Lower lobe of right lung (tissue), 2 donors: ENCODE data around the gene DENR. TPM values are rescaled to one million over a fixed set of nuclear protein-coding genes. Genes with fewer than 3 reads are reported as not detected.

Experiments
- ATAC-seq, 2 donors: fragments of 200-7000 bp; cut with Tn5 transposase; one replicate each; pipeline ENCODE4 v1.9.1; 2020 to 2022; ENCODE audit warnings: mild to moderate bottlenecking in 2 of 2, moderate library complexity in 2 of 2
- DNase-seq: peaks from one replicate; pipeline ENCODE4 v3.0.0-alpha.2; 2020
- H3K27ac ChIP-seq: fragments of 200-600 bp; one replicate; pipeline ENCODE4 v1.8.0; 2022
- H3K27me3 ChIP-seq: fragments of 200-600 bp; one replicate; pipeline ENCODE4 v1.8.0; 2022; ENCODE audit warnings: low read depth
- H3K36me3 ChIP-seq: fragments of 200-600 bp; one replicate; pipeline ENCODE4 v1.8.0; 2022; ENCODE audit warnings: mild to moderate bottlenecking
- H3K4me1 ChIP-seq: fragments of 200-600 bp; one replicate; pipeline ENCODE4 v1.8.0; 2022
- H3K4me3 ChIP-seq: fragments of 200-600 bp; one replicate; pipeline ENCODE4 v1.8.0; 2022; ENCODE audit warnings: mild to moderate bottlenecking
- H3K9me3 ChIP-seq: fragments of 200-600 bp; one replicate; pipeline ENCODE4 v1.8.0; 2022
- CTCF ChIP-seq: fragments of 200-600 bp; IDR thresholded peaks from one replicate; pipeline ENCODE4 v1.8.0; 2022; ENCODE audit warnings: antibody characterized with exemption, mild to moderate bottlenecking
- intact Hi-C: fragments of 100-400 bp; cut with DNase I; formaldehyde crosslinking; loops from one replicate; pipeline ENCODE4 v1.11.0; 2022
- total RNA-seq: library from RNA; stranded (reverse); fragmentation: NEBNext Ultra II Directional; extraction: Animal tissue kit (Norgen Biotek cat#: 25700); gene quantifications from one replicate; pipeline ENCODE4 v1.2.1, GENCODE V29; 2021
- donor health status: DM: no; HTN: yes; CAD: no; lungs with severe emphysema.

Gene DENR
- total RNA-seq, 1 donor from 2014 or later, result 30.9 TPM

GRCh38 chr12:122807651-122808050, 55.0 kb downstream of the DENR start:
- Histone ChIP-seq H3K4me3 (no peak overlapping the region), H3K27me3 (no peaks in the 10 kb centered on the region), H3K27ac (no peak overlapping the region), H3K4me1 (no peaks in the 10 kb centered on the region), H3K9me3 (no peaks in the 10 kb centered on the region), H3K36me3 (no peaks in the 10 kb centered on the region)
- ATAC-seq (no peak), DNase-seq (no peak)
- intact Hi-C loops, result no loop called here
- TF ChIP-seq CTCF, result no peak

GRCh38 chr12:122811777-122812176, 59.2 kb downstream of the DENR start:
- Histone ChIP-seq H3K27me3 (no peaks in the 10 kb centered on the region), H3K27ac (no peak overlapping the region), H3K9me3 (no peaks in the 10 kb centered on the region), H3K36me3 (no peaks in the 10 kb centered on the region), H3K4me1 (no peaks in the 10 kb centered on the region), H3K4me3 (no peak overlapping the region)
- DNase-seq (no peak), ATAC-seq (no peak)
- no peak for TF ChIP-seq CTCF
- intact Hi-C loops, result no loop called here

GRCh38 chr12:122813310-122813713, 60.7 kb downstream of the DENR start:
- no peaks in the 10 kb centered on the region for H3K4me1 ChIP-seq
- H3K4me3 ChIP-seq, result no peak overlapping the region
- H3K9me3 ChIP-seq, result no peaks in the 10 kb centered on the region
- H3K27ac ChIP-seq, result no peak overlapping the region
- TF ChIP-seq CTCF, result no peak
- ATAC-seq (no peak), DNase-seq (no peak)
- H3K36me3 ChIP-seq, result no peaks in the 10 kb centered on the region
- intact Hi-C loops, result no loop called here
- no peaks in the 10 kb centered on the region for H3K27me3 ChIP-seq

- intact Hi-C loops, result no loop called here
- DNase-seq (no peak), ATAC-seq (no peak)
- no peak for TF ChIP-seq CTCF
- no peaks in the 10 kb centered on the region for H3K27me3 ChIP-seq
- H3K9me3 ChIP-seq, result no peaks in the 10 kb centered on the region
- no peaks in the 10 kb centered on the region for H3K36me3 ChIP-seq
- no peaks in the 10 kb centered on the region for H3K4me1 ChIP-seq
- H3K4me3 ChIP-seq, result no peak overlapping the region
- no peak overlapping the region for H3K27ac ChIP-seq
Measured at GRCh38 chr12:122819209-122819785, 66.7 kb downstream of the DENR start.

- TF ChIP-seq CTCF, result no peak
- DNase-seq (no peak), ATAC-seq (no peak)
- no peak overlapping the region for H3K27ac ChIP-seq
- H3K9me3 ChIP-seq, result no peaks in the 10 kb centered on the region
- H3K27me3 ChIP-seq, result no peaks in the 10 kb centered on the region
- H3K4me3 ChIP-seq, result no peak overlapping the region
- H3K36me3 ChIP-seq, result no peaks in the 10 kb centered on the region
- intact Hi-C loops, result no loop called here
- no peaks in the 10 kb centered on the region for H3K4me1 ChIP-seq
Measured at GRCh38 chr12:122820138-122820537, 67.5 kb downstream of the DENR start.

Other genes with a start within 250 kb of the DENR start
- gene RSRC2, start 225.9 kb upstream of the DENR start, total RNA-seq, result 59.1 TPM
- gene KNTC1, start 225.6 kb upstream of the DENR start, total RNA-seq, result 8.7 TPM
- gene HCAR2, start 49.5 kb upstream of the DENR start, total RNA-seq, result 26.2 TPM
- 6.9 TPM for gene HCAR3, start 36.0 kb upstream of the DENR start, total RNA-seq
- 1.6 TPM for gene HCAR1, start 22.0 kb upstream of the DENR start, total RNA-seq
- 0.44 TPM for gene CCDC62, start 21.7 kb downstream of the DENR start, total RNA-seq
- gene HIP1R, start 82.6 kb downstream of the DENR start, total RNA-seq, result 28.2 TPM
- gene VPS37B, start 143.3 kb downstream of the DENR start, total RNA-seq, result 34.5 TPM
- gene ABCB9, start 213.6 kb downstream of the DENR start, total RNA-seq, result 2.9 TPM
- gene OGFOD2, start 222.4 kb downstream of the DENR start, total RNA-seq, result 19.5 TPM
- 139 TPM for gene ARL6IP4, start 227.9 kb downstream of the DENR start, total RNA-seq